ENCODE measurements around the gene CSGALNACT2. TPM values are rescaled to one million over a fixed set of nuclear protein-coding genes. Genes with fewer than 3 reads are reported as not detected.

CSGALNACT2 gene
- total and polyA plus RNA-seq, 2 experiments from 2014 or later, result 7.7 to 13.9 TPM

- no peaks in the 10 kb centered on the region for H3K9me3 ChIP-seq (ENCODE audit: low read depth)
- no peaks in the 10 kb centered on the region for H3K9me2 ChIP-seq (replicated peaks; ENCODE audit: insufficient read depth)
- DNase-seq (ENCODE audit: low spot score), result no peak
- H3K36me3 ChIP-seq (replicated peaks; ENCODE audit: insufficient read depth, low read depth), result no peaks in the 10 kb centered on the region
- no peak overlapping the region for H3K4me2 ChIP-seq
- 68% methylated on average over 1 of the region's 1 CpG for WGBS (ENCODE audit: low lambda C conversion rate, missing lambda C conversion rate)
- no peak overlapping the region for H2AFZ ChIP-seq
- no peaks in the 10 kb centered on the region for H3K79me2 ChIP-seq
- H3K4me1 ChIP-seq (ENCODE audit: insufficient read depth), result no peaks in the 10 kb centered on the region
- TF ChIP-seq EZH2 (IDR thresholded peaks at IDR 0.05; ENCODE audit: borderline replicate concordance), result no peak
- TF ChIP-seq CTCF (IDR thresholded peaks at IDR 0.05; ENCODE audit: poor library complexity), result no peak
- TF ChIP-seq EZH2phosphoT487 (IDR thresholded peaks at IDR 0.05; ENCODE audit: low read depth, severe bottlenecking, unreplicated experiment), result no peak
- H4K20me1 ChIP-seq (ENCODE audit: insufficient read depth, poor library complexity, severe bottlenecking), result no peaks in the 10 kb centered on the region
- H3K27me3 ChIP-seq, result peaks cover 4% of the 10 kb centered on the region
- H3K27ac ChIP-seq, result no peak overlapping the region
- no peak overlapping the region for H3K4me3 ChIP-seq
Observed at GRCh38 chr10:43223056-43223455, 84.8 kb downstream of the CSGALNACT2 start.

- H3K36me3 ChIP-seq (replicated peaks; ENCODE audit: insufficient read depth, low read depth), result no peaks in the 10 kb centered on the region
- H3K79me2 ChIP-seq, result no peaks in the 10 kb centered on the region
- H3K4me3 ChIP-seq, result no peak overlapping the region
- H2AFZ ChIP-seq, result no peak overlapping the region
- no peaks in the 10 kb centered on the region for H3K9me2 ChIP-seq (replicated peaks; ENCODE audit: insufficient read depth)
- no peaks in the 10 kb centered on the region for H3K9me3 ChIP-seq (ENCODE audit: low read depth)
- H4K20me1 ChIP-seq (ENCODE audit: insufficient read depth, poor library complexity, severe bottlenecking), result no peaks in the 10 kb centered on the region
- no peak overlapping the region for H3K4me2 ChIP-seq
- WGBS (ENCODE audit: low lambda C conversion rate, missing lambda C conversion rate), result 82% methylated on average over 1 of the region's 1 CpG
- peaks cover 5% of the 10 kb centered on the region for H3K4me1 ChIP-seq (ENCODE audit: insufficient read depth)
- no peak overlapping the region for H3K27ac ChIP-seq
- peaks cover 16% of the 10 kb centered on the region for H3K27me3 ChIP-seq
- TF ChIP-seq EZH2phosphoT487 (IDR thresholded peaks at IDR 0.05; ENCODE audit: low read depth, severe bottlenecking, unreplicated experiment) (no peak), CTCF (IDR thresholded peaks at IDR 0.05; ENCODE audit: poor library complexity) (no peak), EZH2 (IDR thresholded peaks at IDR 0.05; ENCODE audit: borderline replicate concordance) (no peak)
- no peak for DNase-seq (ENCODE audit: low spot score)
Observed at GRCh38 chr10:43224321-43224720, 86.1 kb downstream of the CSGALNACT2 start.

GRCh38 chr10:43225004-43225786 is 87.0 kb downstream of the CSGALNACT2 start:
- H3K4me2 ChIP-seq, result no peak overlapping the region
- H3K4me1 ChIP-seq (ENCODE audit: insufficient read depth), result peaks cover 5% of the 10 kb centered on the region
- H2AFZ ChIP-seq, result no peak overlapping the region
- 91% methylated on average over 5 of the region's 5 CpGs for WGBS (ENCODE audit: low lambda C conversion rate, missing lambda C conversion rate)
- no peaks in the 10 kb centered on the region for H3K79me2 ChIP-seq
- no peaks in the 10 kb centered on the region for H3K9me3 ChIP-seq (ENCODE audit: low read depth)
- no peaks in the 10 kb centered on the region for H3K9me2 ChIP-seq (replicated peaks; ENCODE audit: insufficient read depth)
- no peak for DNase-seq (ENCODE audit: low spot score)
- H3K27ac ChIP-seq, result no peak overlapping the region
- TF ChIP-seq EZH2phosphoT487 (IDR thresholded peaks at IDR 0.05; ENCODE audit: low read depth, severe bottlenecking, unreplicated experiment) (no peak), EZH2 (IDR thresholded peaks at IDR 0.05; ENCODE audit: borderline replicate concordance) (no peak), CTCF (IDR thresholded peaks at IDR 0.05; ENCODE audit: poor library complexity) (no peak)
- H3K27me3 ChIP-seq, result peaks cover 23% of the 10 kb centered on the region
- H4K20me1 ChIP-seq (ENCODE audit: insufficient read depth, poor library complexity, severe bottlenecking), result no peaks in the 10 kb centered on the region
- no peak overlapping the region for H3K4me3 ChIP-seq
- no peaks in the 10 kb centered on the region for H3K36me3 ChIP-seq (replicated peaks; ENCODE audit: insufficient read depth, low read depth)
